ENCODE data around the gene SLC16A7. TPM values are rescaled to one million over a fixed set of nuclear protein-coding genes. Genes with fewer than 3 reads are reported as not detected.

SLC16A7 gene
- total RNA-seq, 3 donors from 2014 or later (not counting 1 experiment from before 2014, with no cell fraction given) = 42.4 to 46.9 (median 43.2) TPM

DNA sequence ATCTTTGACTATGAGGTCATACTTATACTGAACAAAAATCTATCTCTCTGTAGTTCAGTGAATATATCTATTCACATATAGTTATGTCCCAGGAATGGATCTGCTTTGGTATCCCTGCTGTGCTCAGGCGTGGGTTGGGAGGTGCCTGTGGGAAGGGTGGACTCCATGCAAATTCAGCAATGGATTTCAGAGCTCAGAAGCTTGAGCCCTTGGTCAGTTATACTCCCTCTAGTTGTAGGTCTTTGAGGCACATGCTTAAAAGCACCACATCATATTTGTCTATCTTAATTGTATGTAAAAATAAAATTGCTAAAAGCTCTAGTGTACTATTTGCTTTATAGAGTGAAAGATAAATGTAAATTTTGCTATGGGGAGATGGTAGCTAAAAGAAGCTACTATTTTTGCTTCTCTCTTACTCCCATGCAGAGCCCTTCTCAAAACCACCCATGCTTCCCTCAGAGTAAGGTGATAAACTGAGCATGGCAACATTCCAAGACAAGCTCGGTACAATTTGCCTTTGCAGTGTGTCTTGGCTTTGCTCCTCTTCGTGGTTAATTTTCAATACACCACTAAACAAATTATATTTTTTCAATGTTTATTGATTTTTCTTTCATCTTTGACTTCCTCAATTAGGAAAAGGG, 54.9 kb downstream of the SLC16A7 start:
- ATAC-seq (peak in 2 of 3 donors; percentile 37 to 42), DNase-seq (no peak)
- TF ChIP-seq, protein P1, sequence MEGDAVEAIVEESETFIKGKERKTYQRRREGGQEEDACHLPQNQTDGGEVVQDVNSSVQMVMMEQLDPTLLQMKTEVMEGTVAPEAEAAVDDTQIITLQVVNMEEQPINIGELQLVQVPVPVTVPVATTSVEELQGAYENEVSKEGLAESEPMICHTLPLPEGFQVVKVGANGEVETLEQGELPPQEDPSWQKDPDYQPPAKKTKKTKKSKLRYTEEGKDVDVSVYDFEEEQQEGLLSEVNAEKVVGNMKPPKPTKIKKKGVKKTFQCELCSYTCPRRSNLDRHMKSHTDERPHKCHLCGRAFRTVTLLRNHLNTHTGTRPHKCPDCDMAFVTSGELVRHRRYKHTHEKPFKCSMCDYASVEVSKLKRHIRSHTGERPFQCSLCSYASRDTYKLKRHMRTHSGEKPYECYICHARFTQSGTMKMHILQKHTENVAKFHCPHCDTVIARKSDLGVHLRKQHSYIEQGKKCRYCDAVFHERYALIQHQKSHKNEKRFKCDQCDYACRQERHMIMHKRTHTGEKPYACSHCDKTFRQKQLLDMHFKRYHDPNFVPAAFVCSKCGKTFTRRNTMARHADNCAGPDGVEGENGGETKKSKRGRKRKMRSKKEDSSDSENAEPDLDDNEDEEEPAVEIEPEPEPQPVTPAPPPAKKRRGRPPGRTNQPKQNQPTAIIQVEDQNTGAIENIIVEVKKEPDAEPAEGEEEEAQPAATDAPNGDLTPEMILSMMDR (IDR thresholded peaks at IDR 0.05) = no peak
- Mint-ChIP-seq H3K9me3 (no peaks in the 10 kb centered on the region), H3K27ac (peak overlapping the region; percentile 48 to 60), H3K27me3 (ENCODE audit: low read depth in 2 of 2) (no peaks in the 10 kb centered on the region), H3K4me3 (no peak overlapping the region), H3K36me3 (no peaks in the 10 kb centered on the region), H3K4me1 (peaks cover 25 to 42% of the 10 kb centered on the region in 2 donors)
- peaks cover 2% of the 10 kb centered on the region for H3K4me1 ChIP-seq (ENCODE audit: control insufficient read depth, insufficient read depth, low read length)
- no peaks in the 10 kb centered on the region for H3K27me3 ChIP-seq (ENCODE audit: control insufficient read depth, insufficient read depth, low read length)
- H3K36me3 ChIP-seq (ENCODE audit: control insufficient read depth, insufficient read depth, low read length) = peaks cover 3% of the 10 kb centered on the region
- H3K9me3 ChIP-seq (ENCODE audit: control insufficient read depth, insufficient read depth, low read length) = no peaks in the 10 kb centered on the region
- no peak overlapping the region for H3K4me3 ChIP-seq (ENCODE audit: low read length)
- H3K27ac ChIP-seq (ENCODE audit: low read length) = no peak overlapping the region
- intact Hi-C loops (cut with micrococcal nuclease) = no loop called here
- 62% methylated on average over 2 of the region's 3 CpGs for WGBS (ENCODE audit: insufficient coverage)

DNA sequence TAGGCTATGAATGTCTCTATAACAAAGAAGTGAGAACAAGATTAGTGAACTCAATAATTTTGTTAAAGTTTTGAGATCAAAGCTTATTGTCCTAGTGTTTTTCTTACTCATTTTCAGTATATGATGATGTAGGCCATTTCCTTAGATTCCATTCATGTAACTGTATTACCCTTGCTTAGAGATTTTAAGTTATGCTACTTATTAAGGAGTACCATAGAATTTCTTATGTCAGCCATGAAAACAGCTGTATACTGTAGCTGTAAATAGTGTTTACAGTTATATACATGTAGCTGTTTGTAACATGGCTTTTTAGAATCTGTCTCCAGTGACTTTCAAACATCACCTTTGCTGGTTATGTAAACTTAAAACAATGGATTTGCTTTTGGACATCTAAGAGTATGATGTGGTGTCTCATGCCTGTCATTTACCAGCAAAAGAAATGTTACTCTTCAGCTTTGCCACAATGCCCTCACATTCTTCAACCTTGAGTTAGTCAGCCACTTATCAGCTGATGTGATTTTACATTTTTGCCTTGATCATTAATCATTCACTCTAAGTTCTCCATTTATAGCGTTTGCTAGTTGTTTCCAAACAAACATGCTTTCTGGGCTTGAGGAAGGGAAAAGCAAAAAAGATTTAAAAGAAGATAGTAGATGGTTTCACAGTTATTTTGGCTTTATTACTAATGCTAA, 55.5 kb downstream of the SLC16A7 start:
- H3K9me3 ChIP-seq (ENCODE audit: control insufficient read depth, insufficient read depth, low read length) = no peaks in the 10 kb centered on the region
- ATAC-seq (no peak), DNase-seq (no peak)
- H3K27ac ChIP-seq (ENCODE audit: low read length) = no peak overlapping the region
- no peaks in the 10 kb centered on the region for H3K36me3 Mint-ChIP-seq
- no peaks in the 10 kb centered on the region for H3K9me3 Mint-ChIP-seq
- H3K4me1 ChIP-seq (ENCODE audit: control insufficient read depth, insufficient read depth, low read length) = peaks cover 2% of the 10 kb centered on the region
- intact Hi-C loops (cut with micrococcal nuclease) = no loop called here
- no CpG with 5 or more reads among the region's 1 CpG for WGBS (ENCODE audit: insufficient coverage)
- no peaks in the 10 kb centered on the region for H3K27me3 ChIP-seq (ENCODE audit: control insufficient read depth, insufficient read depth, low read length)
- H3K27me3 Mint-ChIP-seq (ENCODE audit: low read depth in 2 of 2) = no peaks in the 10 kb centered on the region
- peaks cover 32 to 42% of the 10 kb centered on the region in 2 donors for H3K4me1 Mint-ChIP-seq
- no peaks in the 10 kb centered on the region for H3K36me3 ChIP-seq (ENCODE audit: control insufficient read depth, insufficient read depth, low read length)
- no peak overlapping the region for H3K4me3 Mint-ChIP-seq
- H3K27ac Mint-ChIP-seq = peak overlapping the region; percentile 48 to 60
- TF ChIP-seq, protein P1 (IDR thresholded peaks at IDR 0.05) = no peak
- H3K4me3 ChIP-seq (ENCODE audit: low read length) = no peak overlapping the region

DNA sequence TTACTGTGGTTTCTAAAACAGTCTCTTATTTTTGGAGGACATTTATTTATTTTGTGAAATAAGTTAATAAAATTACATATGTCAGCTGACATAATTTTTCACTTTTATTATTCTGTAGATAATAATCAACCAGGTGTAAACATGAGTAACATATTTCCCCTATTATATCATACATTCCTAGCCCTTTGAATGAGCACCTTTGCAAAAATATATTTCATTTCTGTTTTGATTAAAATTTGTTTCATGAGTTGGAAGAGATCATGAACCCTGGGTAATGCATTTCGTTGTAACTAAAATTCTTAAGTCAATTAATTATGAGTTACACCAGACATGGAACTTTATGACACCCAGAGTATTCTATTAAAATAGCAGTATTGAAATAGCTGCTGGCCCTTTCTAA, 56.3 kb downstream of the SLC16A7 start:
- WGBS (ENCODE audit: insufficient coverage) = no CpG with 5 or more reads among the region's 1 CpG
- H3K36me3 ChIP-seq (ENCODE audit: control insufficient read depth, insufficient read depth, low read length) = no peaks in the 10 kb centered on the region
- H3K27me3 ChIP-seq (ENCODE audit: control insufficient read depth, insufficient read depth, low read length) = no peaks in the 10 kb centered on the region
- Mint-ChIP-seq H3K4me3 (no peak overlapping the region), H3K27me3 (ENCODE audit: low read depth in 2 of 2) (no peaks in the 10 kb centered on the region), H3K36me3 (no peaks in the 10 kb centered on the region), H3K4me1 (peaks cover 35 to 41% of the 10 kb centered on the region in 2 donors), H3K27ac (peak overlapping the region in 1 of 2 donors; percentile 48), H3K9me3 (no peaks in the 10 kb centered on the region)
- H3K27ac ChIP-seq (ENCODE audit: low read length) = no peak overlapping the region
- TF ChIP-seq, protein P1 (IDR thresholded peaks at IDR 0.05) = no peak
- intact Hi-C loops (cut with micrococcal nuclease) = no loop called here
- H3K4me1 ChIP-seq (ENCODE audit: control insufficient read depth, insufficient read depth, low read length) = peaks cover 2% of the 10 kb centered on the region
- no peak for DNase-seq
- no peaks in the 10 kb centered on the region for H3K9me3 ChIP-seq (ENCODE audit: control insufficient read depth, insufficient read depth, low read length)
- H3K4me3 ChIP-seq (ENCODE audit: low read length) = no peak overlapping the region
- no peak for ATAC-seq

All from natural killer cell (primary cell).